HCT116 (cell line): ENCODE data around the gene GABBR2.

Experiments used
- SRF ChIP-seq: IDR thresholded peaks from 2 replicates; pipeline ENCODE4 v1.6.1; 2012; ENCODE audit warnings: low read depth
- ZNF274 ChIP-seq: fragments of 200-500 bp; sonication (Bioruptor generic); IDR thresholded peaks from 2 replicates; pipeline ENCODE4 v1.6.1; 2014; ENCODE audit warnings: mild to moderate bottlenecking, low read depth, low read length, inconsistent platforms
- TF ChIP-seq, protein P1 (sequence below), 3 experiments: fragments of 200-600 bp in 1 of 3; sonication (generic) in 1 of 3; IDR thresholded peaks in 2 of 3; conservative IDR thresholded peaks in 1 of 3; 2 replicates each; pipeline ENCODE4 v1.5.1; 2012 to 2017; ENCODE audit warnings: low read depth in 2 of 3, low read length in 2 of 3, antibody characterized with exemption in 1 of 3, borderline replicate concordance in 1 of 3, control low read depth in 1 of 3, mild to moderate bottlenecking in 1 of 3, mixed read lengths in 1 of 3, mixed run types in 1 of 3, moderate library complexity in 1 of 3; ENCODE audit not compliant: insufficient read depth in 1 of 3

DNA sequence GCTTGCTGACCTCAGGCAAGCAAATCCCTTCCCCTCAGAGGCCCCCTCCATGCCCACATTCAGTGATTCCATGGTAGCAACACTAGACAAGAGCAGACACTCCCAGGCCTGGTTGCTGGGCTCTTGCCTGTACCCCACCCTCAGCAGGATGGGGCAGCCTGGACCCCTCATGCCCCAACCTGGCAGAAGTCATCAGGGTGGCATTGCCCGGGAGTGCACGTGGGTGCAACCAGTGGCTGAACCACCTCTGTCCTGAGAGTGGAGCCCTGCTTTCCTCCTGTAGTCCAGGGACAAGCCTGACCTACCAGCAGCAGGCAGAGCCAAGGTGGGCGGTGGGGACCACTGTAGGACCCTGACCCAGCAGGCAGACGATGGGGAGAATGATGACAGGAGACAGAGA, 387.5 kb downstream of the GABBR2 start:
- TF ChIP-seq, protein P1, sequence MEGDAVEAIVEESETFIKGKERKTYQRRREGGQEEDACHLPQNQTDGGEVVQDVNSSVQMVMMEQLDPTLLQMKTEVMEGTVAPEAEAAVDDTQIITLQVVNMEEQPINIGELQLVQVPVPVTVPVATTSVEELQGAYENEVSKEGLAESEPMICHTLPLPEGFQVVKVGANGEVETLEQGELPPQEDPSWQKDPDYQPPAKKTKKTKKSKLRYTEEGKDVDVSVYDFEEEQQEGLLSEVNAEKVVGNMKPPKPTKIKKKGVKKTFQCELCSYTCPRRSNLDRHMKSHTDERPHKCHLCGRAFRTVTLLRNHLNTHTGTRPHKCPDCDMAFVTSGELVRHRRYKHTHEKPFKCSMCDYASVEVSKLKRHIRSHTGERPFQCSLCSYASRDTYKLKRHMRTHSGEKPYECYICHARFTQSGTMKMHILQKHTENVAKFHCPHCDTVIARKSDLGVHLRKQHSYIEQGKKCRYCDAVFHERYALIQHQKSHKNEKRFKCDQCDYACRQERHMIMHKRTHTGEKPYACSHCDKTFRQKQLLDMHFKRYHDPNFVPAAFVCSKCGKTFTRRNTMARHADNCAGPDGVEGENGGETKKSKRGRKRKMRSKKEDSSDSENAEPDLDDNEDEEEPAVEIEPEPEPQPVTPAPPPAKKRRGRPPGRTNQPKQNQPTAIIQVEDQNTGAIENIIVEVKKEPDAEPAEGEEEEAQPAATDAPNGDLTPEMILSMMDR (IDR thresholded peaks at IDR 0.05 in 2 of 3, conservative IDR thresholded peaks at IDR 0.05 in 1 of 3; ENCODE audit: borderline replicate concordance in 1 of 3, insufficient read depth in 1 of 3, low read depth in 2 of 3, low read length in 2 of 3): no peak
- TF ChIP-seq ZNF274 (no peak), SRF (no peak)
